HCT116 (cell line): ENCODE measurements around the gene PTGER1. TPM values are rescaled to one million over a fixed set of nuclear protein-coding genes. Genes with fewer than 3 reads are reported as not detected.
A peak's percentile ranks its signal among the peaks of the same experiment; 100 is the strongest.

Experiments
- ATAC-seq: fragments of 200-7000 bp; cut with Tn5 transposase; 2 replicates; pipeline ENCODE4 v1.9.1; 2020; ENCODE audit warnings: mild to moderate bottlenecking, moderate library complexity
- BruUV-seq: library from RNA; stranded (reverse); fragments of 400-500 nt; replicated peaks from 2 replicates; lab custom pipeline; 2021; lab: Mats Ljungman, UMichigan
- CTCF ChIA-PET: fragments of 300-600 bp; sonication (Branson Sonifier 250); formaldehyde crosslinking; loops from one replicate; lab custom pipeline; 2021; ENCODE audit warnings: antibody characterized with exemption; lab: Charles Lee
- POLR2A ChIA-PET: fragments of 300-600, 350-600 bp; sonication (Branson Sonifier 250); formaldehyde crosslinking; loops from one replicate; lab custom pipeline; 2021; ENCODE audit warnings: antibody characterized with exemption; lab: Charles Lee
- RAD21 ChIA-PET, 2 experiments: fragments of 300-600 bp; sonication (Branson Sonifier 250); formaldehyde crosslinking; loops; one replicate each; lab custom pipeline; 2023; ENCODE audit warnings: low total read pairs in 2 of 2; ENCODE audit not compliant: uncharacterized antibody in 2 of 2, unreplicated experiment in 2 of 2, low non-redundant PET in 1 of 2; lab: Charles Lee
- DNase-seq: peaks from one replicate; pipeline ENCODE4 v3.0.0-alpha.2; 2010; ENCODE audit warnings: low read depth, low spot score
- H2AFZ ChIP-seq: fragments of 200-600 bp; shearing (Covaris generic), sonication (generic); 2 replicates; pipeline ENCODE4 v1.6.1; 2017; ENCODE audit warnings: low read depth, mixed run types, mixed read lengths, antibody characterized with exemption, low read length; ENCODE audit not compliant: poor library complexity, severe bottlenecking
- H3K27ac ChIP-seq: 2 replicates; pipeline ENCODE4 v1.5.1; 2012; ENCODE audit warnings: low read depth, low read length
- H3K27me3 ChIP-seq: fragments of 200-600 bp; sonication (generic); 2 replicates; pipeline ENCODE4 v1.6.1; 2016; ENCODE audit warnings: mixed run types, low read length, mixed read lengths; ENCODE audit not compliant: insufficient read depth
- H3K36me3 ChIP-seq, 2 experiments: fragments of 200-500 bp in 1 of 2; fragments of 200-600 bp in 1 of 2; sonication (Bioruptor generic) in 1 of 2; sonication (generic) in 1 of 2; 2 replicates each; pipeline versions ENCODE4 v1.5.1 to v1.6.1; 2014 to 2016; ENCODE audit warnings: low read length in 2 of 2, inconsistent platforms in 1 of 2, mixed read lengths in 1 of 2, mixed run types in 1 of 2; ENCODE audit not compliant: insufficient read depth in 2 of 2, control insufficient read depth in 1 of 2
- H3K4me1 ChIP-seq, 2 experiments: fragments of 200-600 bp in 1 of 2; sonication (generic) in 1 of 2; 2 replicates each; pipeline versions ENCODE4 v1.5.1 to v1.6.1; 2012 to 2017; ENCODE audit warnings: low read length in 2 of 2, inconsistent platforms in 1 of 2, mild to moderate bottlenecking in 1 of 2, mixed read lengths in 1 of 2, mixed run types in 1 of 2, moderate library complexity in 1 of 2; ENCODE audit not compliant: insufficient read depth in 2 of 2, control insufficient read depth in 1 of 2
- H3K4me2 ChIP-seq: fragments of 200-600 bp; sonication (generic); 2 replicates; pipeline ENCODE4 v1.6.1; 2017; ENCODE audit warnings: mixed run types, low read length, mixed read lengths
- H3K4me3 ChIP-seq, 2 experiments: fragments of 200-600 bp in 1 of 2; sonication (generic) in 1 of 2; replicated peaks in 1 of 2; 2 replicates each; pipeline ENCODE4 v1.5.1; 2011 to 2016; ENCODE audit warnings: low read length in 2 of 2, control low read depth in 1 of 2, low read depth in 1 of 2, mild to moderate bottlenecking in 1 of 2, mixed read lengths in 1 of 2, mixed run types in 1 of 2
- H3K79me2 ChIP-seq: fragments of 200-600 bp; sonication (generic); 2 replicates; pipeline ENCODE4 v1.6.1; 2017; ENCODE audit warnings: mild to moderate bottlenecking, mixed run types, low read length, moderate library complexity, mixed read lengths; ENCODE audit not compliant: insufficient read depth
- H3K9ac ChIP-seq: fragments of 200-600 bp; sonication (generic); 2 replicates; pipeline ENCODE4 v1.6.1; 2016; ENCODE audit warnings: low read length, mixed read lengths
- H3K9me2 ChIP-seq: fragments of 200-600 bp; sonication (generic), shearing (Covaris generic); 2 replicates; pipeline ENCODE4 v1.6.1; 2017; ENCODE audit warnings: mixed run types, mild to moderate bottlenecking, moderate library complexity; ENCODE audit not compliant: insufficient read depth
- H3K9me3 ChIP-seq, 2 experiments: fragments of 200-500 bp in 1 of 2; fragments of 200-600 bp in 1 of 2; sonication (Bioruptor generic) in 1 of 2; sonication (generic) in 1 of 2; 2 replicates each; pipeline ENCODE4 v1.6.1; 2014 to 2017; ENCODE audit warnings: low read length in 2 of 2, mixed read lengths in 2 of 2, inconsistent platforms in 1 of 2, low read depth in 1 of 2, mild to moderate bottlenecking in 1 of 2, mixed run types in 1 of 2, moderate library complexity in 1 of 2; ENCODE audit not compliant: control insufficient read depth in 1 of 2, insufficient read depth in 1 of 2
- H4K20me1 ChIP-seq: fragments of 200-600 bp; sonication (generic), shearing (Covaris generic); 2 replicates; pipeline ENCODE4 v1.6.1; 2017; ENCODE audit warnings: mixed run types, mild to moderate bottlenecking, moderate library complexity; ENCODE audit not compliant: insufficient read depth
- EGR1 ChIP-seq: IDR thresholded peaks from 2 replicates; pipeline ENCODE4 v1.6.1; 2012; ENCODE audit warnings: low read depth
- EZH2 ChIP-seq: fragments of 200-600 bp; sonication (generic); IDR thresholded peaks from 2 replicates; pipeline ENCODE4 v1.6.1; 2017; ENCODE audit warnings: antibody characterized with exemption, mixed run types
- POLR2AphosphoS5 ChIP-seq: IDR thresholded peaks from 2 replicates; pipeline ENCODE4 v1.6.1; 2011; ENCODE audit warnings: mild to moderate bottlenecking, low read depth, low read length, moderate library complexity
- SIN3A ChIP-seq: IDR thresholded peaks from 2 replicates; pipeline ENCODE4 v1.6.1; 2012; ENCODE audit warnings: low read depth
- ZFX ChIP-seq: fragments of 450-650 bp; IDR thresholded peaks from 2 replicates; pipeline ENCODE4 v1.6.1; 2017
- intact Hi-C: fragments of 100-400 bp; cut with micrococcal nuclease; formaldehyde crosslinking; loops from 2 replicates; pipeline ENCODE4 v1.10.0; 2022
- total RNA-seq: library from RNA; stranded (reverse); gene quantifications from one replicate; pipeline ENCODE4 v1.2.1, GENCODE V29; 2021; ENCODE audit not compliant: unreplicated experiment
- TF ChIP-seq, protein P1 (sequence below), 3 experiments: fragments of 200-600 bp in 1 of 3; sonication (generic) in 1 of 3; IDR thresholded peaks in 2 of 3; conservative IDR thresholded peaks in 1 of 3; 2 replicates each; pipeline ENCODE4 v1.5.1; 2012 to 2017; ENCODE audit warnings: low read depth in 2 of 3, low read length in 2 of 3, antibody characterized with exemption in 1 of 3, borderline replicate concordance in 1 of 3, control low read depth in 1 of 3, mild to moderate bottlenecking in 1 of 3, mixed read lengths in 1 of 3, mixed run types in 1 of 3, moderate library complexity in 1 of 3; ENCODE audit not compliant: insufficient read depth in 1 of 3

The PTGER1 gene
- total RNA-seq, 1 experiment from 2014 or later: 1.1 TPM

DNA sequence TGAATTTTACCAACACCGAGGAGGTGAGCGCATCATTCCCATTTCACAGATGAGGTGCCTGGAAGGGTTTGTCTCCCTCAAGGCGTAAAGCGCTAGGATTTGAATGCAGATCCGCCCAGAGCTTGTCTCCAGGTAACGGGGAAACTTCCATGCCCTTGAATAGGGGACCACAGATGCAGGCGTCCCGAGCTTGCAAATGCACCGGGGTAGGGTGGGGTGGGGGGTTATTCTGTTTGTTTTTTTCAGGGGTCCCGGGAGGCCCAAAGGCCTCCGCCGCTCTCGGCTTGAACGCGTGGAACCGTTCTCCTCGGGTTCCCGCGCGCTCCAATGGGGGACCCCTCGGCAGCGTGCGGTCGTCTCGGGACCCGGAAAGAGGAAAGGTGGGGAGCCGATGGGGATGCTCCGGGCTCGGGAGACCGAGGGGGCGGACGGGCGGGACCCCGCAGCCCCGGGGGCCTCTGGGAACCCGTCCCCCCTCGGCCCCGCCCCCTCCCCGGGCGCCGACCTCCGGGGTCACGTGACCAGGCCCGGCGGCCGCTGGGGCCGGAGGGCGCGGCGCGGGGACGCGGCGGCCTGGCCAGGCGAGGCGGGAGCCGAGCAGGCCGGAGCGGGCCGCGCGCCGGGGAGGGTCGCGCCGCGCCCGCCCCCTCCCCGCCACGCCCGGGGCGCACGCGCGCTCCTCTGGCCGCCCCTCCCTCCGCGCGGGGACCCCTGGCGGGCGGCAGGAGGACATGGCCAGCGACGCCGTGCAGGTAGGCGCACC is 42.2 kb downstream of the PTGER1 start, which contains the start of gene PKN1:
TSS of gene PKN1 (plus strand) at position 516 of the 763 bp plus-strand sequence. CDS start at position 732, 216 bp downstream.
- peak within 1 kb of the TSS; percentile 80 for H3K9ac ChIP-seq

More for the DNA sequence above, 42.2 kb downstream of the PTGER1 start, which contains the start of gene PKN1:
- Histone ChIP-seq H3K4me2 (peak within 1 kb of the TSS; percentile 99), H3K27ac (peak within 1 kb of the TSS; percentile 95), H3K4me3 (peak within 1 kb of the TSS; percentile 75 to 79), H3K79me2 (peaks cover 39% of the 10 kb centered on the region), H3K27me3 (no peaks in the 10 kb centered on the region), H3K9me3 (no peaks in the 10 kb centered on the region), H4K20me1 (no peaks in the 10 kb centered on the region), H3K36me3 (no peaks in the 10 kb centered on the region), H3K4me1 (peaks cover 21 to 41% of the 10 kb centered on the region in 2 experiments), H2AFZ (peak within 1 kb of the TSS; percentile 82), H3K9me2 (no peaks in the 10 kb centered on the region)
- DNase-seq (no peak), ATAC-seq (peak; percentile 48)
- BruUV-seq: no TSS peak
- intact Hi-C loops: loop anchor here (10.0 kb wide), 1 partner anchor 52 kb away; no protein-coding TSS in a partner anchor
- ChIA-PET POLR2A (interaction anchor here (1.4 kb wide), 1 partner anchor 296 kb away, joined by 3 read pairs; the partner anchor contains the start of gene ASF1B), RAD21 (interaction anchor here in 1 of 2 experiments (0.6 kb wide), 1 partner anchor 297 kb away, joined by 6 read pairs; the partner anchor contains the start of gene ASF1B), CTCF (interaction anchor here (1.3 kb wide), 1 partner anchor 296 kb away, joined by 7 read pairs; the partner anchor contains the start of gene ASF1B)
- TF ChIP-seq ZFX: peak; percentile 85; the same call in 1 of the 2 replicates
- 0 out of 2 replicates have a peak, but pooled peaks have one; percentile 36 for TF ChIP-seq SIN3A
- TF ChIP-seq POLR2AphosphoS5: peak; percentile 18; the same call in 1 of the 2 replicates
- TF ChIP-seq EZH2: no peak
- peak; percentile 54; the same call in 1 of the 2 replicates for TF ChIP-seq EGR1
- TF ChIP-seq, protein P1, sequence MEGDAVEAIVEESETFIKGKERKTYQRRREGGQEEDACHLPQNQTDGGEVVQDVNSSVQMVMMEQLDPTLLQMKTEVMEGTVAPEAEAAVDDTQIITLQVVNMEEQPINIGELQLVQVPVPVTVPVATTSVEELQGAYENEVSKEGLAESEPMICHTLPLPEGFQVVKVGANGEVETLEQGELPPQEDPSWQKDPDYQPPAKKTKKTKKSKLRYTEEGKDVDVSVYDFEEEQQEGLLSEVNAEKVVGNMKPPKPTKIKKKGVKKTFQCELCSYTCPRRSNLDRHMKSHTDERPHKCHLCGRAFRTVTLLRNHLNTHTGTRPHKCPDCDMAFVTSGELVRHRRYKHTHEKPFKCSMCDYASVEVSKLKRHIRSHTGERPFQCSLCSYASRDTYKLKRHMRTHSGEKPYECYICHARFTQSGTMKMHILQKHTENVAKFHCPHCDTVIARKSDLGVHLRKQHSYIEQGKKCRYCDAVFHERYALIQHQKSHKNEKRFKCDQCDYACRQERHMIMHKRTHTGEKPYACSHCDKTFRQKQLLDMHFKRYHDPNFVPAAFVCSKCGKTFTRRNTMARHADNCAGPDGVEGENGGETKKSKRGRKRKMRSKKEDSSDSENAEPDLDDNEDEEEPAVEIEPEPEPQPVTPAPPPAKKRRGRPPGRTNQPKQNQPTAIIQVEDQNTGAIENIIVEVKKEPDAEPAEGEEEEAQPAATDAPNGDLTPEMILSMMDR (IDR thresholded peaks at IDR 0.05 in 2 of 3, conservative IDR thresholded peaks at IDR 0.05 in 1 of 3; ENCODE audit: borderline replicate concordance in 1 of 3, insufficient read depth in 1 of 3, low read depth in 2 of 3, low read length in 2 of 3): 0 out of 6 replicates have a peak, but pooled peaks of 1 of the 3 experiments have one; percentile 7
- TF ChIP-seq, all 23 proteins: peak for 5
